H9 (cell line): Measurements from ENCODE around the gene TRIM9. TPM values are rescaled to one million over a fixed set of nuclear protein-coding genes. Genes with fewer than 3 reads are reported as not detected.
A peak's percentile ranks its signal among the peaks of the same experiment; 100 is the strongest.

Experiments
- DNase-seq: peaks from one replicate; pipeline ENCODE4 v3.0.0-alpha.2; 2017
- H2AFZ ChIP-seq: one replicate; pipeline ENCODE4 v1.6.1; 2013; ENCODE audit warnings: mild to moderate bottlenecking, low read length, control low read depth, moderate library complexity
- H2AK5ac ChIP-seq: 2 replicates; pipeline ENCODE4 v1.6.1; 2013; ENCODE audit warnings: low read length, control low read depth, mixed read lengths; ENCODE audit not compliant: insufficient read length
- H2BK120ac ChIP-seq: one replicate; pipeline ENCODE4 v1.6.1; 2013; ENCODE audit warnings: low read depth, mild to moderate bottlenecking, low read length, control low read depth, inconsistent platforms; ENCODE audit not compliant: poor library complexity, severe bottlenecking
- H2BK12ac ChIP-seq: 2 replicates; pipeline ENCODE4 v1.6.1; 2013; ENCODE audit warnings: low read length, control low read depth, mixed read lengths, low read depth; ENCODE audit not compliant: insufficient read length
- H2BK15ac ChIP-seq: 2 replicates; pipeline ENCODE4 v1.6.1; 2013; ENCODE audit warnings: low read depth, low read length, control low read depth
- H2BK20ac ChIP-seq: one replicate; pipeline ENCODE4 v1.6.1; 2013; ENCODE audit warnings: low read depth, mild to moderate bottlenecking, low read length, control low read depth, inconsistent platforms; ENCODE audit not compliant: poor library complexity, severe bottlenecking
- H2BK5ac ChIP-seq: 2 replicates; pipeline ENCODE4 v1.6.1; 2013; ENCODE audit warnings: low read length, control low read depth, mixed read lengths; ENCODE audit not compliant: insufficient read length
- H3K14ac ChIP-seq: 2 replicates; pipeline ENCODE4 v1.6.1; 2013; ENCODE audit warnings: low read length, control low read depth; ENCODE audit not compliant: insufficient read depth
- H3K18ac ChIP-seq: 2 replicates; pipeline ENCODE4 v1.6.1; 2013; ENCODE audit warnings: low read depth, mild to moderate bottlenecking, mixed read lengths, low read length, control low read depth; ENCODE audit not compliant: insufficient read length
- H3K23ac ChIP-seq: 2 replicates; pipeline ENCODE4 v1.6.1; 2013; ENCODE audit warnings: low read length, control low read depth, mixed read lengths, low read depth; ENCODE audit not compliant: insufficient read length
- H3K23me2 ChIP-seq: 2 replicates; pipeline ENCODE4 v1.6.1; 2013; ENCODE audit warnings: low read depth, mild to moderate bottlenecking, mixed read lengths, low read length, control low read depth; ENCODE audit not compliant: insufficient read length, poor library complexity, severe bottlenecking
- H3K27ac ChIP-seq: 2 replicates; pipeline ENCODE4 v1.5.1; 2013; ENCODE audit warnings: low read length, control low read depth, mixed read lengths, low read depth; ENCODE audit not compliant: insufficient read length
- H3K27me3 ChIP-seq: 2 replicates; pipeline ENCODE4 v1.6.1; 2013; ENCODE audit warnings: low read length, control low read depth, inconsistent platforms; ENCODE audit not compliant: insufficient read depth
- H3K4ac ChIP-seq: 2 replicates; pipeline ENCODE4 v1.6.1; 2013; ENCODE audit warnings: low read depth, mild to moderate bottlenecking, control low read depth, inconsistent platforms, low read length, moderate library complexity
- H3K4me1 ChIP-seq: 2 replicates; pipeline ENCODE4 v1.6.1; 2013; ENCODE audit warnings: low read length, control low read depth, inconsistent platforms; ENCODE audit not compliant: insufficient read depth
- H3K4me2 ChIP-seq: 2 replicates; pipeline ENCODE4 v1.6.1; 2013; ENCODE audit warnings: low read length, control low read depth, mixed read lengths; ENCODE audit not compliant: insufficient read length, insufficient read depth
- H3K56ac ChIP-seq: 2 replicates; pipeline ENCODE4 v1.6.1; 2013; ENCODE audit warnings: low read depth, mild to moderate bottlenecking, mixed read lengths, low read length, control low read depth; ENCODE audit not compliant: insufficient read length
- H3K79me1 ChIP-seq: 2 replicates; pipeline ENCODE4 v1.6.1; 2013; ENCODE audit warnings: low read depth, mild to moderate bottlenecking, moderate library complexity, low read length, control low read depth, inconsistent platforms; ENCODE audit not compliant: insufficient read depth, poor library complexity, severe bottlenecking
- H3K79me2 ChIP-seq: 2 replicates; pipeline ENCODE4 v1.6.1; 2013; ENCODE audit warnings: low read length, control low read depth, inconsistent platforms; ENCODE audit not compliant: insufficient read depth
- H3K9ac ChIP-seq: 2 replicates; pipeline ENCODE4 v1.6.1; 2013; ENCODE audit warnings: low read length, control low read depth, mixed read lengths; ENCODE audit not compliant: insufficient read length; ENCODE audit errors: extremely low read depth
- H3K9me3 ChIP-seq: one replicate; pipeline ENCODE4 v1.6.1; 2013; ENCODE audit warnings: low read depth, low read length, inconsistent platforms; ENCODE audit not compliant: control insufficient read depth
- H3T11ph ChIP-seq: one replicate; pipeline ENCODE4 v1.6.1; 2013; ENCODE audit warnings: mild to moderate bottlenecking, low read length, control low read depth, inconsistent platforms
- H4K20me1 ChIP-seq: one replicate; pipeline ENCODE4 v1.6.1; 2013; ENCODE audit not compliant: control insufficient read depth, insufficient read length, insufficient read depth
- H4K5ac ChIP-seq: 2 replicates; pipeline ENCODE4 v1.6.1; 2013; ENCODE audit warnings: low read depth, mild to moderate bottlenecking, mixed read lengths, low read length, control low read depth; ENCODE audit not compliant: insufficient read length
- H4K8ac ChIP-seq: replicated peaks from 2 replicates; pipeline ENCODE4 v1.6.1; 2013; ENCODE audit warnings: low read length, control low read depth, mixed read lengths, low read depth; ENCODE audit not compliant: insufficient read length
- H4K91ac ChIP-seq: 2 replicates; pipeline ENCODE4 v1.6.1; 2013; ENCODE audit warnings: low read depth, mild to moderate bottlenecking, moderate library complexity, mixed read lengths, low read length, control low read depth; ENCODE audit not compliant: insufficient read length
- H3K27ac Mint-ChIP-seq, 3 experiments: 2 replicates in 2 of 3; 3 replicates in 1 of 3; pipeline ENCODE4 v1.8.0; 2020 to 2021; ENCODE audit warnings: mixed read lengths in 3 of 3, mild to moderate bottlenecking in 1 of 3, moderate library complexity in 1 of 3
- H3K27me3 Mint-ChIP-seq: 2 replicates; pipeline ENCODE4 v1.8.0; 2021; ENCODE audit warnings: low read depth, mild to moderate bottlenecking, moderate library complexity, mixed read lengths
- H3K36me3 Mint-ChIP-seq, 3 experiments: 2 replicates in 2 of 3; 3 replicates in 1 of 3; pipeline ENCODE4 v1.8.0; 2020 to 2021; ENCODE audit warnings: low read depth in 3 of 3, mixed read lengths in 3 of 3; ENCODE audit not compliant: insufficient read depth in 1 of 3
- H3K4me1 Mint-ChIP-seq, 2 experiments: 2 replicates each; pipeline ENCODE4 v1.8.0; 2020; ENCODE audit warnings: mixed read lengths in 2 of 2
- H3K4me3 Mint-ChIP-seq, 2 experiments: 2 replicates in 1 of 2; 3 replicates in 1 of 2; pipeline ENCODE4 v1.8.0; 2020 to 2021; ENCODE audit warnings: mild to moderate bottlenecking in 2 of 2, mixed read lengths in 2 of 2, moderate library complexity in 1 of 2
- H3K9me3 Mint-ChIP-seq, 2 experiments: 2 replicates in 1 of 2; 3 replicates in 1 of 2; pipeline ENCODE4 v1.8.0; 2020; ENCODE audit warnings: mild to moderate bottlenecking in 2 of 2, mixed read lengths in 2 of 2, moderate library complexity in 1 of 2
- CTCF ChIP-seq: fragments of 200-600 bp; sonication (generic); conservative IDR thresholded peaks from 3 replicates; pipeline ENCODE4 v1.8.0; 2021; ENCODE audit warnings: antibody characterized with exemption, mild to moderate bottlenecking
- WGBS: extraction: QIAGEN DNeasy Blood & Tissue Kit; methylation state at CpG from one replicate; pipeline ENCODE4 v1.1.7; 2013; ENCODE audit warnings: missing lambda C conversion rate, low lambda C conversion rate, mixed read lengths; ENCODE audit not compliant: insufficient read length; ENCODE audit errors: extremely low coverage; 5-methylcytosine and 5-hydroxymethylcytosine counted together
- total RNA-seq: library from RNA; stranded (reverse); gene quantifications from 2 replicates; pipeline ENCODE4 v1.2.1, GENCODE V29; 2021

Gene TRIM9
- total RNA-seq, 1 experiment from 2014 or later, result 0.98 TPM

DNA sequence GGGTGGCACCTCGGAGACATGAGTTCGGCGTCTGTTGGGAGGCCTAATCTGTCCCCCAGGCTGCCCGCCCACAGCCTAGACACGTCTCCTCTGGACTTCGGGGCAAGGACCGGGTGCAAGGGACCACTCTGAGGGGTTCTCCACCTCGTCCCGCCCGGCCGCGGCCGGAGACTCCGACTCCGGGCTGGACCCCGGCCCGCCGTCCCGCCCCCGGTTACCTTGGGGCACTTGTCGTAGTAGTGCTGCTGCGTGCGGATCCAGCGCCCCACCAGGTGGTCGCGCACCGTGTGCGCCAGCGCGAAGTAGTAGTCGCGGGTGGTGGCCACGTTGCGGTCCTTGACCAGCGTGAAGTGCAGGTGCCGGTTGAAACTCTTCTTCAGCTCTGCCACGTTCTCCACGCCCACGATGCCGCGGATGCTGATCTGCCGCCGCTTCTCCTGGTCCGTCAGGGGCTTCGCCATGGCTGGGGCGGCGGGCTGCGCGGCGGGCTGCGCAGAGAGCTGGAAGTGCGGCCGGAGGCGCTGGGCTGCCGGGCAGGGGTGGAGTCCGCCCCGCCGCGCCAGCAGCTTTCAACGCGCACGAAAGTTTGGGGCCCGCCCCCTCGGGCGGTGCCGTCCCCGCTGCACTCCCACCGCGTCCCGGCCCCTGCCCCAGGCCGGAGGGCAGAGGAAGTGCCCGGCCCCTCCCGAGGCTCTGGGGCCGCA lies 150.8 kb downstream of the TRIM9 start, which contains the start of gene PYGL:
PYGL (minus strand) TSS at position 541 of the 704 bp plus-strand sequence; CDS start at position 461, 80 bp downstream.
- peaks cover 16% of the 10 kb centered on the region for H3K23me2 ChIP-seq
- peak within 1 kb of the TSS in 1 of 3 experiments; percentile 39; a peak in 1 of 7 replicates for H3K27ac Mint-ChIP-seq
- H3K27ac ChIP-seq, result no peak within 1 kb of the TSS
- H3K9me3 ChIP-seq, result no peaks in the 10 kb centered on the region
- H3K9me3 Mint-ChIP-seq, result peaks cover 1 to 3% of the 10 kb centered on the region in 2 experiments; a peak in 3 of 5 replicates
- H3K27me3 Mint-ChIP-seq, result peaks cover 9% of the 10 kb centered on the region
- no peak within 1 kb of the TSS for H2BK120ac ChIP-seq
- no peak within 1 kb of the TSS for H4K91ac ChIP-seq
- TF ChIP-seq CTCF, result no peak
- no peak within 1 kb of the TSS for H3K56ac ChIP-seq
- H3K9ac ChIP-seq, result peak within 1 kb of the TSS; percentile 34
- H3K27me3 ChIP-seq, result no peaks in the 10 kb centered on the region
- no CpG with 5 or more reads among the region's 74 CpGs for WGBS
- no peaks in the 10 kb centered on the region for H3K4me1 ChIP-seq
- H4K5ac ChIP-seq, result no peak within 1 kb of the TSS
- no peak within 1 kb of the TSS for H3K4ac ChIP-seq
- peaks cover 8 to 12% of the 10 kb centered on the region in 2 experiments for H3K4me1 Mint-ChIP-seq
- no peak within 1 kb of the TSS for H2BK5ac ChIP-seq
- H3K4me2 ChIP-seq, result peak within 1 kb of the TSS; percentile 63
- H3K18ac ChIP-seq, result no peak within 1 kb of the TSS
- H2BK20ac ChIP-seq, result no peak within 1 kb of the TSS
- no peak within 1 kb of the TSS for H4K8ac ChIP-seq
- peak within 1 kb of the TSS; percentile 17 for H2AFZ ChIP-seq
- no peak within 1 kb of the TSS for H2AK5ac ChIP-seq
- no peak within 1 kb of the TSS for H2BK15ac ChIP-seq
- no peak within 1 kb of the TSS for H3T11ph ChIP-seq
- no peaks in the 10 kb centered on the region for H3K79me2 ChIP-seq
- H3K14ac ChIP-seq, result peak within 1 kb of the TSS; percentile 88
- peak; percentile 81 for DNase-seq
- H3K36me3 Mint-ChIP-seq, result peaks cover 2 to 10% (median 7%) of the 10 kb centered on the region in 3 experiments; a peak in 5 of 7 replicates
- no peaks in the 10 kb centered on the region for H4K20me1 ChIP-seq
- peak within 1 kb of the TSS; percentile 85 to 94 for H3K4me3 Mint-ChIP-seq
- H3K23ac ChIP-seq, result no peak within 1 kb of the TSS
- H3K79me1 ChIP-seq, result no peaks in the 10 kb centered on the region
- no peak within 1 kb of the TSS for H2BK12ac ChIP-seq
